ENCODE results near the gene MYF5.

Gene MYF5

GRCh38 chr12:80697270-80697887, 19.3 kb upstream of the MYF5 start:
- DNase-seq (ENCODE audit: low spot score): no peak
- in situ Hi-C loops (cut with MboI; ENCODE audit: low pct_unique_long_range_greater_than_20kb, low sequenced_read_pairs, unreplicated experiment): no loop called here
- TF ChIP-seq, protein P1, sequence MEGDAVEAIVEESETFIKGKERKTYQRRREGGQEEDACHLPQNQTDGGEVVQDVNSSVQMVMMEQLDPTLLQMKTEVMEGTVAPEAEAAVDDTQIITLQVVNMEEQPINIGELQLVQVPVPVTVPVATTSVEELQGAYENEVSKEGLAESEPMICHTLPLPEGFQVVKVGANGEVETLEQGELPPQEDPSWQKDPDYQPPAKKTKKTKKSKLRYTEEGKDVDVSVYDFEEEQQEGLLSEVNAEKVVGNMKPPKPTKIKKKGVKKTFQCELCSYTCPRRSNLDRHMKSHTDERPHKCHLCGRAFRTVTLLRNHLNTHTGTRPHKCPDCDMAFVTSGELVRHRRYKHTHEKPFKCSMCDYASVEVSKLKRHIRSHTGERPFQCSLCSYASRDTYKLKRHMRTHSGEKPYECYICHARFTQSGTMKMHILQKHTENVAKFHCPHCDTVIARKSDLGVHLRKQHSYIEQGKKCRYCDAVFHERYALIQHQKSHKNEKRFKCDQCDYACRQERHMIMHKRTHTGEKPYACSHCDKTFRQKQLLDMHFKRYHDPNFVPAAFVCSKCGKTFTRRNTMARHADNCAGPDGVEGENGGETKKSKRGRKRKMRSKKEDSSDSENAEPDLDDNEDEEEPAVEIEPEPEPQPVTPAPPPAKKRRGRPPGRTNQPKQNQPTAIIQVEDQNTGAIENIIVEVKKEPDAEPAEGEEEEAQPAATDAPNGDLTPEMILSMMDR (IDR thresholded peaks at IDR 0.05; ENCODE audit: extremely low read depth, insufficient read depth, missing control alignments): no peak

DNA sequence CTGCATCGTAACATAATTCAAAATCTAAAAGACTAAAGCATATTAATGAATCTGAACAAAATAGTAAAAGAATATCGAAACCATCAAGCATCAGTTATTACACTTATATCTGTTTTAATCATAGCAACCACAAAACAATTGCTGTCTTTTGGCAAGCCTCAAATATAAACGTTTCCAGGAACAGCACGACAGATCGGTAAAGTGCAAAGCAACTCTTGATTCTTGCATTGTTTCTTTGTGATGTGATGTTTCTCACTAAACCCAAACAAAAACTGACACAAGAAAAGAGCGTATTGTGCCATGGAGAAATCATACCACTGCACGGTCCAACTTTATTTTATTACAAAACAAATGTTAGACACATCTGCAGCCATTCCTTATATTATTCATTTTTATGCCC, 18.5 kb upstream of the MYF5 start:
- in situ Hi-C loops (cut with MboI; ENCODE audit: low pct_unique_long_range_greater_than_20kb, low sequenced_read_pairs, unreplicated experiment): no loop called here
- TF ChIP-seq, protein P1 (IDR thresholded peaks at IDR 0.05; ENCODE audit: extremely low read depth, insufficient read depth, missing control alignments): no peak
- no peak for DNase-seq (ENCODE audit: low spot score)

DNA sequence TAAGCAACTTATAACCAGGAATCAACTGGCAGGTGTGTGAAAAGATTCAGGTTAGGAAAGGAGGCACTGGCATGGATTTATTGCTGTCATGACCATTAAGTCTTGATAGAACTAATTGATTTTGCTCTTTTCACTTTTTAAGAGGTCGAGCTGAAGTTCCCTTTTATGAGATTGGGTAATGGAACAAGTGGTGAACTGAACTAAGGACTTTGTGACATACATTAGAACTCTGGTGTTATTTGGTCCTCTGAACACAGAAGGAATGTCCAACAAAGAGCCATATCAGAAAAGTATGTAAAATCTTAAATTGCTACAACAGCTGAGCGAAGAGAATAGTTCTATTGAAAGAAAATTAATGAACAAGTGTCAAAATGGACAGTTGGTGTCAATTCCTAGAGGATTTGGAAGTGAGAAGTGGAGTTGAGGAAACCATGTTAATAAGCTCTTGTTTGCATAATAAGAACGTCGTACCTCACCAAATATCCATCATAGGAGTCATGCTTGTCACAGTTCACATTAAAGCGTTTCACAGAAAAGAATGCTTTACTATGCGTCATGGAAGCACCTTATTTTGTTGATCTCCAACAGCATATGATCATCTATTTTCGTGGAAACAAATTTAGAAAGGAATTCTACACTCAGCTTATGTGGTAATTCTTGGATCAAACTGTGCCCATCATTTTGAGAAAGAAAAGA, 17.7 kb upstream of the MYF5 start:
- in situ Hi-C loops (cut with MboI; ENCODE audit: low pct_unique_long_range_greater_than_20kb, low sequenced_read_pairs, unreplicated experiment): no loop called here
- no peak for DNase-seq (ENCODE audit: low spot score)
- TF ChIP-seq, protein P1 (IDR thresholded peaks at IDR 0.05; ENCODE audit: extremely low read depth, insufficient read depth, missing control alignments): no peak

GRCh38 chr12:80700327-80700726, 16.4 kb upstream of the MYF5 start:
- in situ Hi-C loops (cut with MboI; ENCODE audit: low pct_unique_long_range_greater_than_20kb, low sequenced_read_pairs, unreplicated experiment): no loop called here
- DNase-seq (ENCODE audit: low spot score): no peak
- TF ChIP-seq, protein P1 (IDR thresholded peaks at IDR 0.05; ENCODE audit: extremely low read depth, insufficient read depth, missing control alignments): no peak

- DNase-seq (ENCODE audit: low spot score): no peak
Measured at GRCh38 chr12:80701388-80701787, 15.3 kb upstream of the MYF5 start.

GRCh38 chr12:80702889-80703805, 13.6 kb upstream of the MYF5 start:
- TF ChIP-seq, protein P1 (IDR thresholded peaks at IDR 0.05; ENCODE audit: extremely low read depth, insufficient read depth, missing control alignments): no peak
- DNase-seq (ENCODE audit: low spot score): no peak
- in situ Hi-C loops (cut with MboI; ENCODE audit: low pct_unique_long_range_greater_than_20kb, low sequenced_read_pairs, unreplicated experiment): no loop called here

More at GRCh38 chr12:80701388-80701787, 15.3 kb upstream of the MYF5 start:
- TF ChIP-seq, protein P1 (IDR thresholded peaks at IDR 0.05; ENCODE audit: extremely low read depth, insufficient read depth, missing control alignments): no peak
- in situ Hi-C loops (cut with MboI; ENCODE audit: low pct_unique_long_range_greater_than_20kb, low sequenced_read_pairs, unreplicated experiment): no loop called here
